GM19455 (cell line): ENCODE data around the gene STX10.

Source experiments
- ATAC-seq: cut with Tn5 transposase; IDR thresholded peaks from one replicate; pipeline ENCODE4 v1.9.1; 2021; ENCODE audit not compliant: unreplicated experiment

Gene STX10

DNA sequence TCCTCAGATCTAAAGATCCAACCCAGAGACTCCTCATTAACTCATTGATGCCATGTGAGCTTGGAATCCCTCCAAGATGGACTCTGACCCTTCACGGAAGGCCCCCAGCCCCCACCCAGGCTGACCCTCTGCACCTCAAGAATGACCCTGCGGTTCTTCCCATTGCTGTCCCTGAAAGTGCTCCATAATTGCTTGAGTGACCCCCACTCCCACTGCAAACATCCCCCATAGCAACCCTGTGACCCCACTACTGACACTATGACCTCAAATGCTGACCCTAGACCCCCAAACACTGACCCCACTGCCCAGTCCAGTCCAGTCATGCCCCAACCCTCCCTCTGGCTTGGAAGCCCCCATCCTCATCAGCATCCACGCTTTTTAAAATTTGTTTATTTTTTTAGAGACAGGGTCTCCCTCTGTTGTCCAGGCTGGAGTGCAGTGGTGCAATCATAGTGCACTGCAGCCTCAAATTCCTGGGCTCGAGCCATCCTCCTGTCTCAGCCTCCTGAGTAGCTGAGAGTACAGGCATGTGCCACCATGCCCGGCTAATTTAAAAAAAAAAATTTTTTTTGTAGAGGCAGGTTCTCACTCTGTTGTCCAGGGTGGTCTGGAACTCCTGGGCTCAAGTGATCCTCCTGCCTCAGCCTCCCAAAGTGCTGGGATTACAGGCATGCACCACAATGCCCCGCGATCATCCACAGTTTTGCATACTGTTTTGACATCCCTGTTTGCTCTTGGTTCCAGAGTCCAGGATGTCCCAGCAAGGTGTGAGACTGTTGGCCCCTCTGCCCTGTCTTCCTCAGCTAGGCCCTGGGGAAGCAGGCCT, 48.4 kb downstream of the STX10 start:
- no peak for ATAC-seq

DNA sequence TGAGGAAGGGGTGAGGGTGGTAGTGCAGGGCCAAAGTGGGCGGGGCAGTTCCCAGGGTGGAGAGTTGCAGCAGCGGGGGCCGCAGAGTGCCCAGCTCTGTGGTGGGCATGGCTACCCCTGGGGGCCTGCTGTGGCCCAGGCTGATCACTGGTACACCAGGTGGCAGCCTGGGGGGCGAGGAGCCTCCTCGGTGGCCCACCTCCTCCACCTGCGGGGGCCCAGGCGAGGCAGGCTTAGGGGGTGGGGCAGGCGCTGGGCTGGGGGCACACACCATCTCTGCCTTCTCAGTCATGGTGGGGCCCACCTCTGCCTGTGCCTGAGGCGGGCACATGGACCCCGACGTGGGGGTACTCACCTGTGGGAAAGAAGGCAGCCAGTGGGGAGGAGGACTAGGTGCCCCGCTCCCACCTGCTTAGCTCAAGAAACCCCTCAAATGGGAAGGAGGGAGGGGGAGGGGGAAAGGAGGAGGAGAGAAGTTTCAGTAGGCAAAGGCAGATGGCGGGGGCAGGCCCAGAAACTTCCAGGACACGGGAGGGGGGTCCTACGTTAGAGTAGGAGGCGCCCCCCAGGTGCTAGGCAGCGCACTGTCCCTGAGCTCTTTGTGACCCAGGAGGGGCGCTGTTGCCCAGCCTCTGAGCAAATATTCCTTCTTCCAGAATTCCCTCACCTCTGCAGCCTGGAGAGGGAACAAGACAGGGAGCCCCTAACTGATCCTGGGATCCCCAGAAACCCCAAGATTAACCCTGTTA, 49.2 kb downstream of the STX10 start:
- ATAC-seq: no peak

DNA sequence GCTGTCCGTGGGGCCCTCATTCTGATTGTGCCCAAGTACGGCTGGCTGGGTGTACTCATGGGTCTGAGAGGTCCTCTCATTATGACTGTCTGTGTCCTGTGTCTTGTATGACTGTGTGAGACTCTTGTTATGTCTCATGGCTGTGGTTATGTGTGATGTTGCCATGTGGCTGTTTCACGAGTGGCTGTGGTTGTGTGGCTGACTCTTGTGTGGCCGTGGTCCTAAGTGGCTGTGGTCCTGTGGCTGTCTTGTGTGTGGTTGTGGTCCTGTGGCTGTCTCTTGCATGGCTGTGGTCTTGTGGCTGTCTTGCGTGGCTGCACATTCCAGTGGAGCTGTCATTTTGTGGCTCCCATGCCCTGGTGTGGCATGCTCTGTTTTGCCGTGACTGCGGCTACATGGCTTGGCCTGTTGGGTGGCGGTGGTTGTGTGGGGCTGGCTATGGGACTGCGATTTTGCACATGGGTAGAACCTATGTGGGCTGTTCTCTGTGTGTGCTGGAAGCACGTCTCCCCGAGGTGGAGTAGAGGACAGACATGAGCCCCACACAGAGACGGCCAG, 50.1 kb downstream of the STX10 start:
- no peak for ATAC-seq

DNA sequence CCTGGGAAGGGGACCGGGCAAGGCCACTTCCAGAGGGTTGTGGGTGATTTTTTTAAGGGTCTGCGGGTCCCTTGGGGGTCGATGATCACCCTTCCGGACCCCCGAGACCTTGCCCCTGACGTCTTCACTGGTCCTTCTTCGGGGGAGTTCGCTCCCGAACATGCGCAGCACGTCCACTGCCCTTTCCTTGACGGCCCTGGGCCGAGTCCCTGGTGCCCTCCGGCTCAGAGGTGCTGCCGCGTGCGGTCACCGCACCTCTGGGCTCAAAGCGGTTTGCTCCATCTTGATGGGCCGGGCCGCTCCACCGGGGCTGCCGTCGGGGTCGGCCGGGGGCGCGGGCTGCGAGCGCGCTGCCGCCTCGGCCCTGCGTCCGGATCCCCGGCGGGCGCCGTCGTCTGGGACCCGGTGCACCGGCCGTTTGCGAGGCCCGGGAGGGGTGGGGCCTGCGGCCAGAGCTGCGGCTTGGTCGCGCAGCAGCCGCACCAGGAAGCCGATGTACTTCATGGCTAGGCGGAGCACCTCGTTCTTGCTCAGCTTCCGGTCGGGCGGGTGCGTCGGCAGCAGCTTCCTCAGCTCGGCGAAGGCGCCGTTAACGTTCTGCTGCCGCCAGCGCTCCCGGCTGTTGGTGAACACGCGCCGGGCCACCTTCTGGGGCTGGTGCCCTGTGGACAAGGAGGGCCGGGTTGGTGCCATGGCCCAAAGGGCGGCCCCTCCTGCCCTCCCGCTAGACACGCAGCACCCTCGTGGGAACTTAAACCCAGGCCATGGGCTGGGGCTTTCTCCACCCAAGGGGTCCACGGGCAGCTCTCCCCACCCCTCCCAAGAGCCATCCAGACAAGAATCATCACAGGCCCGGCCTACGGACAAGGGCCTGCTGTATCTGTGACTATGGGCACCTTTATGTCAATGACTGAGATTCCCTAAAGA, 50.8 kb downstream of the STX10 start:
- no peak for ATAC-seq

DNA sequence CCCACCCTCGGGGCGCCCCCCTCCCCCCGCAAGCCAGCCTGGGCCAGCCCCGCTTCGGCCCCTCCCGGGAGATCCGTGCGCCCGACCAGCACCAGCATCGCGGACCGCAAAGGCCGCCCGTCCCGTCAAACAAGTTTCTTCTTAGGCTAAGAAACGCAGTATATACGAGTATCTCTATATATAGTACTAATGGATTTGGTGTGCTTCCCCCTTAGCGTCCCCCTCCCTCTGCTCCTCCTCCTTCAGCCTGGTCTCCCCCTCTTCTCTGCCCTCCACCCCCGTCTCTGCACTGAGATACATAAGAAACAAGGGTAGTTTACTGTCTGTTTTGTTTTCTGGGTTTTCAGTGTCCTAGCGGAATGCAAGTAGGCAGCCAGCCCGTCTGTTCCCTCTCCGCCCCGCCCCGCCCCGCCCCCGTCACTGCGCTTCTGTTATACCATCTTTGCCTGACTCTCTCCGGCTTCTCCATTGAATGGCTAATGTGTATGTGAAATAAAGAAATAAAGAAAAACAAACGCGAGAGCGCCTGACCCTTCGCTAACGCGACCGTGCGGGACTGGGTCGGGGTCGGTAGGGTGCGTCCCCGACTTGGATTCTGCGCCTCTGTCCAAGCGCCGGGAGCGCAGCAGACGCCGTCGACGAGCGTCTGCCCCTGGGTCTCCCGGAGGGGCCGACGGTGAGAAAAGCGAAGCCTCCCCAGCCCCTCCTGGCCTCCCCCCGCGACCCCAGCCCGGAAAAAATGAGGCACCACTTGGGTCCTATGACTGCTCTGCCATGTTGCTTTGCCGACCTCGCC, 51.7 kb downstream of the STX10 start:
- ATAC-seq: no peak

DNA sequence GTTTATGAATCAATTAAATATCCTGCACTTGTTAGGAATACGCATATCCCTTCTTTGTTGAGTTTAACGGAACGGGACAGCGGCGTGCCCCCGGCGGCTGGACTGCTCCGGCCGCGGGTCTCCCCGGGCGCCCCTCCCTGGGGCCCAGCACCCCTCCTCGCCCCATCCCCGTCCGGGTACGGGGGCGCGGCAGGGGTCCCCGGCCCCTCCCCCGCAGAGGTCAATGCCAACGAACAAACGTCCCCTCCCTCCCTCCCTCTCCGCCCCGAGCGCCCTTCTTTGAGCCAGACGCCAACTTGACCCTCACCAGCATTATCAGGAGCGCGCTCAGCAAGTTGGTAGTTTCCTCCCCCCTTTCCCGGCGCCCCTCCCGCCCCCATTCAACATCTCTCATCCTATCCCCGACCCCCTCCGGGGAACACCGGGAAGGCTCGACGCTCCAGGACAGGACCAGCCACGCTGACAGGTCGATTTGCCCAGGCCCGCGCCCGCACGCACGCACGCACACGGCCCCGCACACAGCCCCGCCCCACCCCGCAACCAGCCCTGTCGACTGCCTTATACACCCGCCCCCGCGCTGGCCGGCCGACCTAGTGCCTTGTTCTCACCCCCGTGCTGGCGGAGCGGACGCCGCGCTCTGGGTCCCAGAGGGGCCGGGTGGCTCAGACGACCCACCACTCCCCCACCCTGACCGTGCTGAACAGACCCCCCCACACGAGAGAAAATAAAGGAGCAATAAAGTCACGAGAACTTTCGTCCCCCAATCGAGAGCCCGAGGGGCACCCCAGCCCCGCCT, 52.5 kb downstream of the STX10 start:
- no peak for ATAC-seq

DNA sequence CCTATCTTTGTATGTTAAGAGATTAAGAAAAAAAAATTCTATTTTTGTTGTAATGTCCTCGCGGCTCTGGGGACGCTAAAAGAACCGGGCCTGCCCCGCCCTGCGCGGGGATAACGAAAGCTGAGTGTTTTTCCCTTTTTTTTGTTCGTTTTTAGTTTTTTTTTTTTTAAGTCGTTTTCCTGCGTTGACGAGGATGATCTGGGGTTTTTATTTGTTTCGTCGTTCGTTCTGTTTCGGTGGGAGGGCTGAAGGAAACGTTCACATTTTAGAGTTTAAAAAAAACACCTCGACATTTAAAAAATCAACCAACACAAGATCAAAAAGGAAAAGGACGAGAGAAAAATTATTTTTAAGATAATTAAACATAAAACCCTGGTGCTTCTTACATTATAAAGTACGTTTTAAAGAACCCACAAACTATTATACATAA, 53.1 kb downstream of the STX10 start:
- no peak for ATAC-seq

DNA sequence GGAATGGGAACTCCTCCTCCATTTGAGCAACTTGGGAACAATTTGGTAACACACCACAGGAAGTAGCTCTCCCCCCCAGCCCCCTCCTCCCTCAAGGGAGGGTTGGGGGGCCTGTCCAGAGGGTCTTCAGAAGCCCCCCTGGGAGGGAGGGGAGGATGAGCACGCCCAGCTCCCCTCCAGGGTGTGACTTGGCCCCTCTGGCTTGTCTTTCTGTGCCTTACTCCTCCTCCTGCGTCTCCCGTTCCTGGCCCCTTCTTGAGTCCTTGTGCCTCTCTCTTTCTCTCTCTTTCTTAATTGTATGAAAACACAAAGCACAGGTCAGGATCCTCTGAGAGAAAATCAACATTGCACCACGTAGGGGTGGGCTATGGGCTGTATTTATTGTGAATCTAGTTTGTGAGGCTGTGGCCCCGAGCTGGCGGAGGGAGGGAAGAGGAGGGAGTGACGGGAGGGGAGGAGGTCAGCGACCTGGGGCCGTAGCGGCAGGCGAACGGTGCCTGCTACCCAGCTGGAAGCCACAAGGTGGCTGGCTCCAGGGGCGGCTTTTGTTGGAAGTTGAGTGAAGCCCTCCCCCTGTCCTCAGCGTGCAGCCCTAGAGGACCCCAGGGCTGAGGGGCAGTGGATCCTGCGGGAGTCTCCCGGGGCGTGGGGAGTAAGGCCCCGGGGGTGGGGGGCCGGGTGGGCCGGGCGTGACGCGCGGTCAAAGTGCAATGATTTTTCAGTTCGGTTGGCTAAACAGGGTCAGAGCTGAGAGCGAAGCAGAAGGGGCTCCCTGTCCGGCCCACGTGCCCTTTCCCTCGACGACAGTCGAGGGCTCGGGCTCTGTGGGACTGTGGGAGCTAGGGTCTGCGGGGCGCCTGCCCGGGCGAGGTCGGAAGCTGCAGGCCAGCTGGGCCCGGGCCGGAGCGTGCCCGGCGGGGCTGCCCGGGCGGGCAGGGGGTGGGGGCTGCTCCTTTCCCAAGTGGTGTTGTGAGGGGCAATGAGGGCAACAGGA, 53.9 kb downstream of the STX10 start:
- no peak for ATAC-seq

DNA sequence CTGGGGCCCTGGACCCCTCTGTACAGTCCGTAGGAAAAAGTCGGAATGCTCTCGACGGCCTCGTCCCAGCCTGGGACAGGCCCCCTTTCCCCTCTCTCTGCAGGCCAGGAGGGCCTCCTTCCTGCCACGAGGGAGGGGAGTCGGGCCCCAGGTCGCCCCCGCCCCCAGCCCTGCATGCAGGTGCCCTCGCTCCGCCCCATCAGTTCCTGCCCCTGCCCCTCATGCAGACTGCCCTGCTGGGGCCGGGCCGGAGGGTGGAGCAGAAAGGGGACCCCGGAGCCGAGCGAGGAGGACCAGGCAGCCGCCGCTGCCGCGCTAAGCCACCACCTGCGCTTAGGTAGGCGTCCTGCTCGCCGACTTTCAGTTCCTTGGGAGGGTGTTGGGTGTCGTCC, 54.8 kb downstream of the STX10 start:
- ATAC-seq: no peak

DNA sequence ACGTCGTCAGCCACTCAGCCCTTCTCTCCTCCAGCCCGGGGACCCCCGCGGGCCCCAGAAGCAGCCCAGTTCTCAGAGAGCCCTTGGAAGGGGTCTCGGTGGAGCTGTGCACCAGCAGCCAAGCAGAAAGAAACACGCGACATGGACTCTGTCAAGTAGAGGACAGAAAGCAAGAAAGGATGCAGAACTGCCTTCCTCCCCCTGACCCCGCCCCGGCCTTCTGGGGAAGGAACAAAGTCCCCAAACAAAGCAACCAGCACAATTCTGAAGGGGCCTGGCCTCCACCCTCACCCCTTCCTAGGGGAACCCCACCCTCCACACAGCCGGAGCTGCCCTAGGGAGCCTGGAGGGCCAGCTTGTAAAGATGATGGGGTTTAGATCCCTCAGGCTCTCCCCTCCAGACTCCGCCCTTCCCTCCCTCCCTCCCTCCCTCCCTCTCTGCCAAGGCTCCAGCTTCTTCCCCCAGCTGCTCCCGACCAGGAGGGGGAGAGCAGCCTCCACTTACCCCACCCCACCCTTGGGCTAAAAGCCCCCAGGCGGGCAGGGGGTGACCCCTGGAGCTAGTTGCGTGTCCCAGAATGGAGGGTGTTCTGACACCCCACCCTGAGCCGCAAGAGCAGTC, 55.3 kb downstream of the STX10 start:
- no peak for ATAC-seq

DNA sequence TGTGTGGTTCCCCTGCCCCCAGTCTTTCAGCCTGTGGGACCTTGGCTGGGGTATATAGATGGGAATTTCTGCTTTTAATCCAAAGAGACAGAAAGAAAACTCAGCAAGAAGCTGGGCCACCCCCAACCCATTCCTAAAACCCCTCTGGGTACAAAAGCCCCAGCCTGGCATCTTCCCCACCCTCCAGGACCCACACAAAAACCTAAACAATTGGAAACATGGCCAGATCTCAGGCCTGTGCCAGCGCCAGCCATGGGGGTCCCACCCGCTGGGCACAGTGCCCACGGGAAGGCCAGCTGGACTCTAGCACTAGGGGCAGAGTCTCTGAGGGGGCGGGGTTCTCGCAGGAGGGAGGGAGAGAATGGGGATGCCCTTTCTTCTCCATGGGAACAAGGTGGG, 56.1 kb downstream of the STX10 start:
- no peak for ATAC-seq
